ENCODE data around the gene GRAMD1B. TPM values are rescaled to one million over a fixed set of nuclear protein-coding genes. Genes with fewer than 3 reads are reported as not detected.
"Not testable (repeated sequence)": the region's sequence is repeated elsewhere in the genome, so short reads cannot be mapped to it uniquely, and the experiment has no call there.

Gene GRAMD1B
- total RNA-seq, 1 experiment from 2014 or later: 14.9 TPM

DNA sequence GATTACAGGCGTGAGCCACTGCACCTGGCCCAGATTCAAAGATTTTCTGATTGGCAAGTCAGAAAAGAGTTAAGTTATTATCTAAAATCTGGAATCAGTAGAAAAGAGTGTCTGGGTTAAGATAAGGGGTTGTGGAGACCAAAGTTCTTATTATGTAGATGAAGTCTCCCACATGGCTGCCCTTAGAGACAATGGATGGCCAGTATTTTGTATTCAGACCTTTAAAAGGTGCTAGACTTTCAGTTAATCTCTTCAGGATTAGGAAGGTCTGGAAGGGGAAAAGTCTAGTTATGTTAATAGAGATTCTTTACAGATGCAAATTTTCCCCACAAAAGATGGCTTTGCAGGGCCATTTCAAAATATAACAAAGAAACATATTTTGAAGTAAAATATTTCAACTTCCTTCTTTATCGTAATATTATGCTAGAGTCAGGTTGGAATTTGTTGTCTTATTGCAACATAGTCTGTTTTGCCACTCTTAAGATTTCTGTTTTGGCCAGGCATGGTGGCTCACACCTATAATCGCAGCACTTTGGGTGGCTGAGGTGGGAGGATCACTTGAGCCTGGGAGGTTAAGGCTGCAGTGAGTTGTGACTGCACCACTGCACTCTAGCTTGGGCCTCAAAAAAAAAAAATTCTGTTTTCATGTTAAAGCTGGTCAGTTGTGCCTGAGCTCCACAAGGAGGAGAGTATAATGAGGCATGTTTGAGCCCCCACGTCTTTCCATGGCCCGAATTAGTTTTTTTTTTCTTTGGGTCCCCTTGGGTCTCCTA, 14.0 kb downstream of the GRAMD1B start:
- DNase-seq (ENCODE audit: low read depth): no peak

GRCh38 chr11:123448823-123449222, 18.8 kb downstream of the GRAMD1B start:
- no peak for DNase-seq (ENCODE audit: low read depth)

DNA sequence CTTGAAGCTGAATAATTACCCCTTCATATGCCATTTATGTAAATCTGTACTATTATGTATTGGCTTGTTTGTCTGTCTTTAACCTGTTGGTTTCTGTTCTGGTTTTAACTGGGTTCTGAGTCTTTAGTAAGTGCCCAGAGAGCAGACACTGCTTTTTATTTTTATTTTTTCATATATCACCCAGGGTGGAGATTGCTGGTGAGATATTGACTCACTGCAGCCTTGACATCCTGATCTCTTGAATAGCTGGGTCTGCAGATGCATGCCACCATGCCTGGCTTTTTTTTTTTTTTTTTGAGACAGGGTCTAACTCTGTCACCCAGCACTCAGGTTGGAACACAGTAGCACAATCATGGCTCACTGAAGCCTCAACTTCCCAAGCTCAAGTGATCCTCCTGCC, 19.4 kb downstream of the GRAMD1B start:
- DNase-seq (ENCODE audit: low read depth): no peak

GRCh38 chr11:123450623-123451022, 20.6 kb downstream of the GRAMD1B start:
- peak; percentile 75 for DNase-seq (ENCODE audit: low read depth)

DNA sequence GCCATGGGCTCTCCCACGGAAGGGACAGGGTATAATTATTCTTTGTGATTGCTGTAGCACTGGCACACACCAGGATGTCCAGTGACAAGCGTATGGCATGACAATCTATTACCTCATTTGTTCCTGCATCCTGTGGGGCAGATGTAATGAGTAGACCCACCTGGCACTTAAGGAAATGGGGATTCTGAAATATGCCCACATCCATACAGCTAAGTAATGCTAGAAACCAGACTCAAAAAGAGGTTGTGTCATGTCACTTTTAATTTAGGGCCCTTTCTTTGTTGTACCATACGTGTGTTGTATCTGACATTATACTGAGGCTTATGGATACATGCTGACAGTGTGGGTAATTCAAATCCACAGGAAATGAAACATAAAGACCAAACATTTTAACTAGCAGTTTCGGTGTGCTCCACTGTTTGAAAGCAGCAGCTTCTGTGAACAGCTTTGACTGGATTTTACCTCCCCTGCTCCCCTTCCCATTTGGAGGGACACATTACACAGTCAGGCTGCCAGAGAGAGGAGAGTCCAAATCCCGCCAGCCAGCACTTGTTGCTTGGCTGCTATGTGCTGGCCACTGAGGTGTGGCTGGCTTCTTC, 21.2 kb downstream of the GRAMD1B start:
- DNase-seq (ENCODE audit: low read depth): no peak

DNA sequence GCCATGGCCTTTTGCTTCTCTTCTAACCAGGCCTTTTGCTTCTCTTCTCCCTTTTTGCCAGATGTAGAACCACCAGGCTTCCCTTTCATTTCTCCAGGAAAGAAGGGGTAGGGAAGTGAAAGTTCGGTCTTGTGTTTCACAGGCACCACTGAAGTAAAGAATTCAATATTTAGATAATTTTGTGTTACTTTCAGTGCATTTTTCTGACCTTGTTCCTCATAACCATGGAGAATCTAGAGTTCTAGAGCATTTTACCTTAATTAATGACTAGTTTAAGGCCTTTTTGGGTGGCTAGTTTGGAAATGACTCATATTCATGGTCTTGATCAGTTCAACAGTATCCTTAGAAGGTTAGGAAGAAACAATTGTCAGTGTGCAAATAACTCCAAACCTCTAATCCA, 22.7 kb downstream of the GRAMD1B start:
- no peak for DNase-seq (ENCODE audit: low read depth)

DNA sequence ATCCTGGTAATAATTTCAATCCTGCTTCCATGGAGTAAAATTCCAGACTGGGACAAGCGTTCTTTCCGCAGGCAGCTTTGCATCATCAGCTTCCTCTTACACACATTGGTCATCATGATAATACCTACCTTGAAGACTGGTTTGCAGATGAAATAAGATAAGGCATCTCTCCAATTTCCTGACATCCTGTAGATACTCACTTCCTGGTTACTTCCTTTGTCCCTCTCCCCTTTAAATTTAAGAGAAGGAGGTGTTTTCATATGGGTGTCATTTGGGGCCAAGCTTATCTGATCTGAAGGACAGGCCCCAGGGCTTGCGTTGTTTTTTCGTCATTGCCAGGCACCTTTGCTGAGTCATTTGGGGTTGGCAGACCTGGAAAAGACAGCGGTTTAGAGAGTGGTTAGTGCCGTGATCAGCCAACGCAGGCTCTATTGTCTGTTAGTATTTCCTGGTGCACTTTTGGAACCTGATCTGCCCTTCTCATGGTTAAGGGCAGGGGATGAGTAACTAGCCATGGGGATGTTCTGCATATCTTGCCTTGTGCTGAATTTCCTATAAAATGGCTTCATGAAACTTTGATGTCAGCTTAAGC, 24.1 kb downstream of the GRAMD1B start:
- DNase-seq (ENCODE audit: low read depth): peak; percentile 99

DNA sequence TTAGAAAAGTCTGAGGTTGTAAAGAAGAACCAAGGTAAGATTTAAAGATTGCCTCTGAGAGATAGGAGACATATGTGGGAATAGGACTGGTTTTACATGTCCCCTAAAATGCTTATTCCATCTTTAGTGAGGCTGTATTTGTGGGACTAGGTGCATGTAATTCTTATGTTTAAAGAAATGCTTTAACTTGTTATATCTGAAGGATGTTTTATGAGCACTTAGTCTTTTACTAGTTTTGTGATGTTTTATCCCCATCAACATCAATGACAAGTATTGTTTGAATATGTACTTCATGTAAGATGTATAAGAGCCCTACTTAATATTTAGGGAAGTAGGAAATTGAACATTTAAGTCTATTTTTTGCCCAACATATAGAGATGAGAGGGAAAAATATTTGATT, 24.7 kb downstream of the GRAMD1B start:
- DNase-seq (ENCODE audit: low read depth): no peak

- DNase-seq (ENCODE audit: low read depth): not testable (repeated sequence)
These were observed 26.4 kb downstream of the GRAMD1B start for GRCh38 chr11:123456448-123456847.

GRCh38 chr11:123457187-123457770, 27.2 kb downstream of the GRAMD1B start:
- DNase-seq (ENCODE audit: low read depth): peak; percentile 44

GRCh38 chr11:123458501-123458900, 28.4 kb downstream of the GRAMD1B start:
- no peak for DNase-seq (ENCODE audit: low read depth)

DNA sequence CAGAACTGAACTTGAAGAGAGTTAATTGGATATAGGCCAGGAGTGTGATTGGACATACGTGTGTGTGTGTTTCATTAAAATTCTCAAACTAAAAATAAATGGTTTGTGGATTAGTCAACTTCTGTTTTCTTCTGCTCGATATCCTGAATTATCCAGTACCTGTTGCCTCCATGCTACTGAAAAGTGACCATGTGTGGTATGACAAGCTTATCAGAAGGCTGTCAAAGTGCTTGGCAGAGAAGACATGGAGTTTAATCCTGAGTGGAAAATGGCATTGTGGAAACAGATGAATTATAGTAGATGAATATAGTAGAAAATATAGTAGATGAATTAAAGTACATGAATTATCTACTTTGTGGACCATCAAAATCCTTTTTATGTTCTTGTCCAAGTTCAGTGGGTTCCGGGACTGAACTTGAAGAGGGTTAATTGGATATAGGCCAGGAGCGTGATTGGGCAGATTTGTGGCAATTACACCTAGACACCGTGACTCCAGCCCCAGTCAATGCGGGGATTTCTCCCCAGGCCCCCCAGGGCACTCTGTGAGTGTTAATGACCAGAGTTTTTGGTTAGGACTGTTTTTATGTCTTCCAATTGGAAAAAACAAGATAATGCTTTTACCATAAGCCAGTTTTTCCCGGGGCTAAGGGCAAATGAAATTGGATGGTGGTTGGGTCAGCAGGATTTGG, 30.1 kb downstream of the GRAMD1B start:
- DNase-seq (ENCODE audit: low read depth): no peak

GRCh38 chr11:123461164-123461563, 31.1 kb downstream of the GRAMD1B start:
- peak; percentile 91 for DNase-seq (ENCODE audit: low read depth)

- DNase-seq (ENCODE audit: low read depth): not testable (repeated sequence)
These were observed 35.6 kb downstream of the GRAMD1B start for GRCh38 chr11:123465667-123466066.

GRCh38 chr11:123466172-123466571, 36.1 kb downstream of the GRAMD1B start:
- not testable (repeated sequence) for DNase-seq (ENCODE audit: low read depth)

DNA sequence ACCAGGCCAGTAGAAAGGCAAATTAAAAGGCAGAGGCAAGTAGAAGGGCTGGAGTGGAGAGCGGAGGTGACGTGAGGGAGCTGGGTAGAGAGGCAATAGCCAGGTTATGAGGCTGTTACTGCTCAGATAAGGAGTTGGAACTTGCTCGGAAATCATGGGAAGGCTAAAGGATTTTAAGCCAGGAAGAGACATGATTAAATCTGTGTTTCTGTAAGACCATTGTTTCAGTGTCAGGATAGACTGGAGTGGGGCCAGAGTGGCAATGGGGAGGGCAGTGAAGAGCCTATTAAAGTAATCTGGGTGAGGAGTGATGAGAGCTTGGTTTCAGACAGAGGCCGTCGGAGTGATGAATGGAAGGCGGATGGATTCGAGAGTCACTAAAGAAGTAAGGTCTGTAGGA, 39.0 kb downstream of the GRAMD1B start:
- no peak for DNase-seq (ENCODE audit: low read depth)

- no peak for DNase-seq (ENCODE audit: low read depth)
These were observed 39.5 kb downstream of the GRAMD1B start for GRCh38 chr11:123469586-123469985.

- no peak for DNase-seq (ENCODE audit: low read depth)
These were observed 40.8 kb downstream of the GRAMD1B start for GRCh38 chr11:123470842-123471241.

- DNase-seq (ENCODE audit: low read depth): no peak
These were observed 42.3 kb downstream of the GRAMD1B start for GRCh38 chr11:123472236-123472935.

DNA sequence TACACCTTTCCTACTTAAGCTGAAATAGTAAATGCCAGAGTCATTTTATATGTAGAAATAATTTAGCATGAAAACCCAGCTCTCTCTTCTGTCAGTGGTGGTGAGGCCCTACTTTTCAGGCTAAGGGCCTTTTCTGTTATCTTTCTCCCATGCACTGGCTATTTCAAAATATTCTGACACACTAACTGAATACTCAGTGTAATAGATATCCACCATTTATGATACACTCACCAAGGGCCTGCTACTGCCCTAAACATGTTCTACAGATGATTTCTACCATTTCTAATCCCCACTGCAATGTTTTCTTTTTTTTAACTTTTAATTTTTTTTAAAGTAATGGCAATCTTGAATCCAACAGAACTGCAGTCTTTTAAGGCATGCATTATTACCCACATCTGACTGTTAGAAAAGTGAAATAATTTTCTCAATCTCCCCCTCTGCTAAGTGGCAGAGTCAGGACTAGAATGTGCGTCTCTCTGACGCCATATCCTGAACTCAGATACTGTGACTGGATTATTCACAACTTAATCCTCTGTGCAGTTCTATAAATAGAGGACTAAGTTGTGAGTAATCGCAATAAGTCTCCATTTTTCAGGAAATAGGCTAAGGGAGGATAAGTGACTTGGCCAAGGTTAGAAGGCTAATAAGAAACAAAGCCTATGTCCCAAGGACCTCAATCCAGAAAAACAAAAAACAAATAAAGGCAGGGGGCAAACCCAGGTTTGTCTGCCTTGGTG, 44.0 kb downstream of the GRAMD1B start:
- peak; percentile 89 for DNase-seq (ENCODE audit: low read depth)

DNA sequence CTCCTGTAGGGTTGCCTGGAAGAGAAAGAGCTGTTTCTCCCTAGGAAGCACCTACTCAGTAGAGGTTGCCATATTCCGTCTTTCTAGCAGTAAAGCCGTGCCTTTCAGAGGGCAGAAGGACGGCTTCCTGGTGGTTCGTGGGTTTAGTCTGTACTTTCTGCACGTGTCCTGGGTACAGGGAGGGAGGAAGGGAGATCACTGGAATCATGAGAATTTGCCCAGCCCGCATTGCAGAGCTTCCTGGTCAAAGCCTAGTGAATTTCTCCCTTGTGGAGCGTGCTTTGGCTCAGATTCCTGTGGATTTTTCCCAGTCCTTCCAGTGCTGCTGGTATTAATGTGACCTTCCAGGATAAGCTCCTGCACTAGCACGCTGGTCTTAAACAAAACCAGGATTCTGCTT, 44.9 kb downstream of the GRAMD1B start:
- DNase-seq (ENCODE audit: low read depth): peak; percentile 77

Data from RPMI7951 (cell line).